Gastrocnemius medialis (tissue), 4 donors: ENCODE measurements around the gene CYP19A1. TPM values are rescaled to one million over a fixed set of nuclear protein-coding genes. Genes with fewer than 3 reads are reported as not detected.
"Not testable (repeated sequence)": the region's sequence is repeated elsewhere in the genome, so short reads cannot be mapped to it uniquely, and the experiment has no call there.

ENCODE experiments used
- ATAC-seq, 2 donors: fragments of 150-250 bp; one replicate each; pipeline ENCODE4 v1.9.1; 2016
- DNase-seq, 2 donors: peaks; one replicate each; pipeline ENCODE4 v3.0.0-alpha.2; 2019
- H3K27ac ChIP-seq, 4 donors: fragments of 200-600 bp; sonication (generic); 1 replicate in 1 of 4; 2 replicates in 3 of 4; pipeline ENCODE4 v1.5.1; 2016 to 2018; ENCODE audit warnings: mild to moderate bottlenecking in 2 of 4, moderate library complexity in 1 of 4
- H3K27me3 ChIP-seq, 3 donors: fragments of 200-600 bp; sonication (generic) in 2 of 3; 1 replicate in 1 of 3; 2 replicates in 2 of 3; pipeline versions ENCODE4 v1.5.1 to v1.6.0; 2016 to 2019; ENCODE audit warnings: mild to moderate bottlenecking in 1 of 3, moderate library complexity in 1 of 3
- H3K36me3 ChIP-seq, 2 donors: fragments of 200-600 bp; sonication (generic) in 1 of 2; one replicate each; pipeline ENCODE4 v1.5.1; 2017 to 2018
- H3K4me1 ChIP-seq, 2 donors: fragments of 200-600 bp; sonication (generic) in 1 of 2; one replicate each; pipeline ENCODE4 v1.5.1; 2016 to 2017; ENCODE audit warnings: mild to moderate bottlenecking in 2 of 2
- H3K4me3 ChIP-seq, 4 donors: fragments of 200-600 bp; sonication (generic) in 3 of 4; 1 replicate in 1 of 4; 2 replicates in 3 of 4; pipeline ENCODE4 v1.5.1; 2016 to 2019; ENCODE audit warnings: mild to moderate bottlenecking in 2 of 4
- H3K9me3 ChIP-seq, 3 donors: fragments of 200-600 bp; sonication (generic) in 2 of 3; 1 replicate in 1 of 3; 2 replicates in 2 of 3; pipeline ENCODE4 v1.5.1; 2016 to 2019
- POLR2A ChIP-seq, 2 donors: fragments of 450-650 bp; IDR thresholded peaks; one replicate each; pipeline ENCODE4 v1.6.1; 2017; ENCODE audit warnings: antibody characterized with exemption in 2 of 2, mild to moderate bottlenecking in 2 of 2, moderate library complexity in 2 of 2
- in situ Hi-C, 4 donors: fragments of 200-750 bp; cut with MboI; loops; one replicate each; pipeline versions ENCODE4 v1.15.0 to v1.8.0; 2017; ENCODE audit warnings: low sequenced_read_pairs in 4 of 4
- intact Hi-C: fragments of 100-400 bp; cut with DNase I; formaldehyde crosslinking; loops from one replicate; pipeline ENCODE4 v1.15.1; 2023; ENCODE audit warnings: low total_unique reads
- total RNA-seq, 4 donors: library from RNA; depleted of rRNA; stranded (reverse); fragments of >200 nt; gene quantifications; one replicate each; pipeline versions ENCODE4 v1.1.0 to v1.2.3, GENCODE V29; 2016
- TF ChIP-seq, protein P1 (sequence below), 5 experiments: fragments of 450-650 bp in 3 of 5; fragments of 200-600 bp in 2 of 5; sonication (generic) in 2 of 5; IDR thresholded peaks in 4 of 5; conservative IDR thresholded peaks in 1 of 5; 1 replicate in 4 of 5; 2 replicates in 1 of 5; pipeline ENCODE4 v1.5.1; 2016 to 2019; ENCODE audit warnings: antibody characterized with exemption in 5 of 5, mild to moderate bottlenecking in 3 of 5, moderate library complexity in 3 of 5

CYP19A1 gene
- total RNA-seq, 4 donors from 2014 or later: 0.68 to 0.75 (median 0.71) TPM; not detected in 1

DNA sequence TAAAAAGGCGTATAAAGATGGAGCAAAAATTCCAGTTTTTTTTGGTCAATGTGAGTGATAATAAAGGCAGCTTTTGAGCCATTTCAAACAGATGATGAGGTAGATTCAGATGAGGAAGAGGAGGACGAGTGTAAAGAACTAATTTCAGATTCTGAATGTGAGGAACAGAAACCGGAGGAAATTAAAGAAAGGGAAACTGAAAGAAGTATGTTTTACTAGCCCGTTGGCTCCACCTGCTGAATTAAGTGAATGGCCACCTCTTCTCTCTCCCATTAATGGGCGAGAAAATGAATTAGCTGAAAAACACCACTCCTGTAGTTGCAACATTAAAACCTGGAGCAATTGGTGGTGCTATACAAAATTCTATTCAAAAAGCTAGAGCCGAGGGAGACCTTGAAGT lies 55.4 kb downstream of the CYP19A1 start:
- Histone ChIP-seq H3K36me3 (no peaks in the 10 kb centered on the region), H3K4me3 (no peak overlapping the region), H3K9me3 (no peaks in the 10 kb centered on the region), H3K27me3 (no peaks in the 10 kb centered on the region), H3K27ac (no peak overlapping the region), H3K4me1 (no peaks in the 10 kb centered on the region)
- in situ Hi-C loops: loop anchor here in 3 of 4 donors (5.0 to 25.0 kb wide), 3 partner anchors 92 to 104 kb away; no protein-coding TSS in a partner anchor
- ATAC-seq (no peak), DNase-seq (no peak)
- TF ChIP-seq POLR2A (IDR thresholded peaks at IDR 0.05): no peak
- intact Hi-C loops: loop anchor here (10.0 kb wide), 1 partner anchor 52 kb away; the partner anchor contains the start of gene CYP19A1

DNA sequence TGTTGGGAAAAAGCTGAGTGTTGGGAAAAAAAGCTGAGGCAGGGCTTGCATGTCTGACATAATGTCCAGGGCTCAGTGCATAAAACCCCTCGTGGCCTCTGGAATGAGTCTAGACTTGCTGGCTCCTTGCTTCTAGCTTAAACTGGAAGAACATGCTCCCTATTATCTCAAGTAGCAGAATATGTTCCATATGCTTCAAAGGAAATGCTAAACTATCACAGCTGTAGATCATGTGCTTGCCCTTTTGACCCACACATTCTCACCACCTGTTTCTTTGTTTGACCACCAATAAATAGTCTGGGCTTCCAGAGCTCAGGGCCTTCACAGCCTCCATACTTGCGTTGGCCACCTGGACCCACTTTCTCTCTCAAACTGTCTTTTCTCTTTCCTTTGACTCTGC lies 56.2 kb downstream of the CYP19A1 start:
- H3K36me3 ChIP-seq, H3K9me3 ChIP-seq, DNase-seq, H3K27ac ChIP-seq, H3K4me3 ChIP-seq, ATAC-seq, H3K27me3 ChIP-seq, H3K4me1 ChIP-seq: not testable (repeated sequence)
- intact Hi-C loops: loop anchor here (10.0 kb wide), 1 partner anchor 53 kb away; the partner anchor contains the start of gene CYP19A1
- in situ Hi-C loops: loop anchor here in 3 of 4 donors (5.0 to 25.0 kb wide), 3 partner anchors 93 to 105 kb away; no protein-coding TSS in a partner anchor

DNA sequence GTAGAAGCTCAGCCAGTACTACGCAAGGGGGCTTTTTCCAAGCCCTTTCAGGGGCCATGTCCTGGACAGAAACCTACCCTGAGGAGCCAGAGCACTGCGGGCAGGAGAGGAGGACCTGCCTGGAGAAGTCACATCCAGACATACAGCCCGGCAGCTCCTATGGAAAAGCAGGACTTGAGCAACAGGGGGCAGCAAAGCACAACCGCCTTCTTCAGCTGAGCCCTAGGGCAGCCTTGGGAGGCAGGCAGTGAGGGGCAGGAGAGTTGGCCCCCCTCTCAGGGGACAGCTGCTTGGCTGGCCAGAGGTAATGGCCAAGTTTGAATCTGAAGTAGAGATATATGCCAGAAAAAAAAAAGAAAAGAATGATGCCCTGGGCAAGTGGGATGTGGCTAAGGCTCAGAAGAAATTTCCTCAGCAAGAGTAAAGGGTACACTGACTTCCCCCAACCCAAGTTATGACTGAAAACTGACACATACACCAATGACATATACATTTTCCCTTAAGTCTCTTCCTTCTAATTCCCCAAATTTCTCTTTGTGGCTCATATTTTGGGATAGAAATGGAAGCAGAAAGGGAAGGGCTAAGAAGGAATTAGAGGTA lies 56.9 kb downstream of the CYP19A1 start:
- H3K27ac ChIP-seq: no peak overlapping the region
- H3K36me3 ChIP-seq: no peaks in the 10 kb centered on the region
- no peak overlapping the region for H3K4me3 ChIP-seq
- ATAC-seq (peak; percentile 12 to 46), DNase-seq (peak; percentile 12 to 23)
- no peaks in the 10 kb centered on the region for H3K9me3 ChIP-seq
- H3K4me1 ChIP-seq: no peaks in the 10 kb centered on the region
- intact Hi-C loops: loop anchor here (1.0 to 10.0 kb wide), 2 partner anchors 53 to 100 kb away; partner anchors contain the start of gene CYP19A1
- no peaks in the 10 kb centered on the region for H3K27me3 ChIP-seq
- no peak for TF ChIP-seq POLR2A (IDR thresholded peaks at IDR 0.05)
- TF ChIP-seq, protein P1, sequence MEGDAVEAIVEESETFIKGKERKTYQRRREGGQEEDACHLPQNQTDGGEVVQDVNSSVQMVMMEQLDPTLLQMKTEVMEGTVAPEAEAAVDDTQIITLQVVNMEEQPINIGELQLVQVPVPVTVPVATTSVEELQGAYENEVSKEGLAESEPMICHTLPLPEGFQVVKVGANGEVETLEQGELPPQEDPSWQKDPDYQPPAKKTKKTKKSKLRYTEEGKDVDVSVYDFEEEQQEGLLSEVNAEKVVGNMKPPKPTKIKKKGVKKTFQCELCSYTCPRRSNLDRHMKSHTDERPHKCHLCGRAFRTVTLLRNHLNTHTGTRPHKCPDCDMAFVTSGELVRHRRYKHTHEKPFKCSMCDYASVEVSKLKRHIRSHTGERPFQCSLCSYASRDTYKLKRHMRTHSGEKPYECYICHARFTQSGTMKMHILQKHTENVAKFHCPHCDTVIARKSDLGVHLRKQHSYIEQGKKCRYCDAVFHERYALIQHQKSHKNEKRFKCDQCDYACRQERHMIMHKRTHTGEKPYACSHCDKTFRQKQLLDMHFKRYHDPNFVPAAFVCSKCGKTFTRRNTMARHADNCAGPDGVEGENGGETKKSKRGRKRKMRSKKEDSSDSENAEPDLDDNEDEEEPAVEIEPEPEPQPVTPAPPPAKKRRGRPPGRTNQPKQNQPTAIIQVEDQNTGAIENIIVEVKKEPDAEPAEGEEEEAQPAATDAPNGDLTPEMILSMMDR (IDR thresholded peaks at IDR 0.05 in 4 of 5, conservative IDR thresholded peaks at IDR 0.05 in 1 of 5): peak; percentile 17 to 60 (median 47)
- in situ Hi-C loops: loop anchor here in 3 of 4 donors (5.0 to 25.0 kb wide), 3 partner anchors 93 to 106 kb away; no protein-coding TSS in a partner anchor

DNA sequence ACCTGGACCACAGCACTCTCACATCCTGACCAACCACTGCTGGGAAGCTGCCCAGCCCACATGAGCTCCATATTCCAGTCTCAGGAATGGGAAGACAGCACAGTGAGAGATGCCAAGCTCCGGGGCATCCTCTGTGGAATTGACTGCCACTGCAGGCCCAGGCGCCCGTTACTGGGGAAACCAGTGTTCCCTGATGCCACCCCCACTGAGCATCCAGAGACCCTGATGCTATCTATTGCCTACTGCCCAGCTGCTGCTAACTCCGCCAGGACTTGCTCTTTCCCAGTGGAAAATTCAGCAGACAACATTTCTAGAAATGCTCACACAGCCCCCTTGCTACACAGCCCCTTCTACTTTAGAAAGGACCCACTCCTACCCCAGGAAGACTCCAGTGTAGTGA lies 57.6 kb downstream of the CYP19A1 start:
- no peaks in the 10 kb centered on the region for H3K36me3 ChIP-seq
- ATAC-seq: no peak
- TF ChIP-seq, protein P1 (IDR thresholded peaks at IDR 0.05 in 4 of 5, conservative IDR thresholded peaks at IDR 0.05 in 1 of 5): no peak
- no peak for TF ChIP-seq POLR2A (IDR thresholded peaks at IDR 0.05)
- no peak for DNase-seq
- intact Hi-C loops (loop anchor here (1.0 to 10.0 kb wide), 2 partner anchors 54 to 100 kb away; partner anchors contain the start of gene CYP19A1), in situ Hi-C loops (loop anchor here in 3 of 4 donors (5.0 to 25.0 kb wide), 3 partner anchors 94 to 106 kb away; no protein-coding TSS in a partner anchor)
- H3K27me3 ChIP-seq: no peaks in the 10 kb centered on the region
- H3K4me3 ChIP-seq: no peak overlapping the region
- H3K27ac ChIP-seq: no peak overlapping the region
- H3K9me3 ChIP-seq: no peaks in the 10 kb centered on the region
- H3K4me1 ChIP-seq: no peaks in the 10 kb centered on the region

DNA sequence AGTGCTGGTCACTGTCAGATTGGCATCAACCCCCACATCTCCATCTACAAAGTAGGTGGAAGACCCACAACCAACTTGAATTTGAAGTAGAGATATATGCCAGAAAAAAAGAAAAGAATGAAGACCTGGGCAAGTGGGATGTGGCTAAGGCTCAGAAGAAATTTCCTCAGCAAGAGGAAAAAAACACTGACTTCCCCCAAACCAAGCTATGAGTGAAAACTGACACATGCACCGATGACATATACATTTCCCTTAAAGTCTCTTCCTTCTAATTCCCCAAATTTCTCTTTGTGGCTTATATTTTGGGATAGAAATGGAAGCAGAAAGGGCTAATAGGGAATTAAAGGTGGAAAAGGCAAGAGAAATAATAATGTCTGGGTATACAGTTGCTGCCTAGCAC lies 59.0 kb downstream of the CYP19A1 start:
- H3K27ac ChIP-seq: no peak overlapping the region
- in situ Hi-C loops: loop anchor here in 1 of 4 donors (25.0 kb wide), 1 partner anchor 108 kb away; no protein-coding TSS in a partner anchor
- no peak overlapping the region for H3K4me3 ChIP-seq
- no peaks in the 10 kb centered on the region for H3K9me3 ChIP-seq
- no peaks in the 10 kb centered on the region for H3K4me1 ChIP-seq
- DNase-seq: no peak
- H3K36me3 ChIP-seq: no peaks in the 10 kb centered on the region
- ATAC-seq: no peak
- H3K27me3 ChIP-seq: no peaks in the 10 kb centered on the region
- intact Hi-C loops: no loop called here
- no peak for TF ChIP-seq POLR2A (IDR thresholded peaks at IDR 0.05)
- TF ChIP-seq, protein P1 (IDR thresholded peaks at IDR 0.05 in 4 of 5, conservative IDR thresholded peaks at IDR 0.05 in 1 of 5): no peak
